VCaP (cell line): ENCODE results near the gene AKR1C3.
"Not testable (repeated sequence)": the region's sequence is repeated elsewhere in the genome, so short reads cannot be mapped to it uniquely, and the experiment has no call there.

Source experiments
- H3K27ac ChIP-seq: fragments of 450-650 bp; 2 replicates; pipeline ENCODE4 v1.5.1; 2017
- TF ChIP-seq, protein P1 (sequence below): fragments of 450-650 bp; conservative IDR thresholded peaks from 2 replicates; pipeline ENCODE4 v1.5.1; 2017; ENCODE audit warnings: mild to moderate bottlenecking, moderate library complexity

The AKR1C3 gene

GRCh38 chr10:5136468-5137087 lies 42.4 kb downstream of the AKR1C3 start:
- H3K27ac ChIP-seq: no peak overlapping the region
- TF ChIP-seq, protein P1, sequence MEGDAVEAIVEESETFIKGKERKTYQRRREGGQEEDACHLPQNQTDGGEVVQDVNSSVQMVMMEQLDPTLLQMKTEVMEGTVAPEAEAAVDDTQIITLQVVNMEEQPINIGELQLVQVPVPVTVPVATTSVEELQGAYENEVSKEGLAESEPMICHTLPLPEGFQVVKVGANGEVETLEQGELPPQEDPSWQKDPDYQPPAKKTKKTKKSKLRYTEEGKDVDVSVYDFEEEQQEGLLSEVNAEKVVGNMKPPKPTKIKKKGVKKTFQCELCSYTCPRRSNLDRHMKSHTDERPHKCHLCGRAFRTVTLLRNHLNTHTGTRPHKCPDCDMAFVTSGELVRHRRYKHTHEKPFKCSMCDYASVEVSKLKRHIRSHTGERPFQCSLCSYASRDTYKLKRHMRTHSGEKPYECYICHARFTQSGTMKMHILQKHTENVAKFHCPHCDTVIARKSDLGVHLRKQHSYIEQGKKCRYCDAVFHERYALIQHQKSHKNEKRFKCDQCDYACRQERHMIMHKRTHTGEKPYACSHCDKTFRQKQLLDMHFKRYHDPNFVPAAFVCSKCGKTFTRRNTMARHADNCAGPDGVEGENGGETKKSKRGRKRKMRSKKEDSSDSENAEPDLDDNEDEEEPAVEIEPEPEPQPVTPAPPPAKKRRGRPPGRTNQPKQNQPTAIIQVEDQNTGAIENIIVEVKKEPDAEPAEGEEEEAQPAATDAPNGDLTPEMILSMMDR: no peak

- not testable (repeated sequence) for H3K27ac ChIP-seq
Measured at GRCh38 chr10:5137699-5138098, 43.5 kb downstream of the AKR1C3 start.

DNA sequence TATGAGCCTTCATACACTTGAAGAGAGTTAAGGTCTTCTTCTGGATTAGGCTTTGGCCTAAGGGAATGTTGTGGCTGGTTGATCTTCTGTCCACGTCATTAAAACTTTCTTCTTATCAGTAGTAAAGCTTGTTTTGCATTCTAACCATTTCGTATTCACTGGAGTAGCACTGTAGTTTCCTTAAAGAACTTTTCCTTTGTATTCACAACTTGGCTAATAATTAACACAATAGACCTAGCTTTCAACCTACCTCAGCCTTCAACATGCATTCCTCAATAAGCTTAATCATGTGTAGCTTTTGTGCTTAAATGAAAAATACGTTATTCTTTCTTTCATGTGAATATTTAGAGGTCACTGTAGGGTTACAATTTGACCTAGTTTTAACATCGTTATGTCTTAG lies 48.0 kb downstream of the AKR1C3 start:
- no peak overlapping the region for H3K27ac ChIP-seq
- TF ChIP-seq, protein P1: no peak

DNA sequence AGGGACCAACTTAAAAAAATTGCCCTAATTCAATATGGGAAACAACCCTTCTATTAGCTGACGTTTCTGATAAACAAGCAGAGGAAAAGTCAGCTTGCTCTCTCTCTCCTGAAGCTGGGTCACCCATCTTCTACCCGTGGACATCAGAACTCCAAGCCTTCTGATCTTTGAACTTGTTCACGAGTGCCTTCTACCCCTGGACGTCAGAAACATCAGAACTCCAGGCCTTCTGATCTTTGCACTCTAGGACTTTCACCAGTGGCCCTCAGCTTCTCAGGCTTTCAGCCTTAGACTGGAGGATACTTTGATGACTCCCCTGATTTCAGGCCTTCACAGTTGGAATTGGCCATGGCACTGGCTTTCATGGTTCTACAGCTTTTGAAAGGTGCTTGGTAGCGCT lies 48.9 kb downstream of the AKR1C3 start:
- TF ChIP-seq, protein P1: no peak
- H3K27ac ChIP-seq: no peak overlapping the region

GRCh38 chr10:5146920-5147254 lies 52.7 kb downstream of the AKR1C3 start:
- no peak overlapping the region for H3K27ac ChIP-seq
- TF ChIP-seq, protein P1: no peak

DNA sequence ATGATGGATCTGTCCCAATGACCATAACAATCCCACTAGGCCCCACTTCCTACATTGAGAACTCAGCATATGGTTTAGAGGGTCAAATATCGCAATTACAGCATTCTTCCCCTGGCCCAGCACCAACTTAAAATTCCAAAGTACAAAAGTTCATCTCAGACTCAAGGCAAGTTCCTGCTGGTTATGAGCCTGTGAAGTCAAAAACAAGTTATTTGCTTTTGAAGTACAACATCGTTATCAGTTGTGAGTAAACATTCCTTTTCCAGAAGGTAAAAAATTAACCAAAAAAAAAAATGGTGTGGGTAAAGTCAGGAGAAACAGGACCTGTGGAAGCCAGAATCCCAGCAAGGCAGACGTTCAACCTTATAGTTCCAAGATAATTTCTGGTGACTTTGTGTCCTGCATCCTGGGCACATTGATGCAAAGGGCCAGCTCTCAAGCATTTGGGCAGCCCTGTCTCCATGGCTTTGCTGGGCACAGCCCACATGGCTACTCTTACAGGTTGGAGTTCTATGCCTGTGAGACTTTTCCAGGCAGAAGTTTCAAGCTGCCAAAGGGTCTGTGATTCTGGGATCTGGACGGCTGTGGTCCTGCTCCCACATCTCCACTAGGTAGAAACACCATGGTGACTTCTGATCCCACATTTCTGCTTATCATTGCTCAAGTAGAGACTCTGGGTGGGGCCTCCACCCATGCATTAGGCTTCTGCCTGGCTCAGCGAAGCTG lies 53.2 kb downstream of the AKR1C3 start:
- TF ChIP-seq, protein P1: no peak
- no peak overlapping the region for H3K27ac ChIP-seq

DNA sequence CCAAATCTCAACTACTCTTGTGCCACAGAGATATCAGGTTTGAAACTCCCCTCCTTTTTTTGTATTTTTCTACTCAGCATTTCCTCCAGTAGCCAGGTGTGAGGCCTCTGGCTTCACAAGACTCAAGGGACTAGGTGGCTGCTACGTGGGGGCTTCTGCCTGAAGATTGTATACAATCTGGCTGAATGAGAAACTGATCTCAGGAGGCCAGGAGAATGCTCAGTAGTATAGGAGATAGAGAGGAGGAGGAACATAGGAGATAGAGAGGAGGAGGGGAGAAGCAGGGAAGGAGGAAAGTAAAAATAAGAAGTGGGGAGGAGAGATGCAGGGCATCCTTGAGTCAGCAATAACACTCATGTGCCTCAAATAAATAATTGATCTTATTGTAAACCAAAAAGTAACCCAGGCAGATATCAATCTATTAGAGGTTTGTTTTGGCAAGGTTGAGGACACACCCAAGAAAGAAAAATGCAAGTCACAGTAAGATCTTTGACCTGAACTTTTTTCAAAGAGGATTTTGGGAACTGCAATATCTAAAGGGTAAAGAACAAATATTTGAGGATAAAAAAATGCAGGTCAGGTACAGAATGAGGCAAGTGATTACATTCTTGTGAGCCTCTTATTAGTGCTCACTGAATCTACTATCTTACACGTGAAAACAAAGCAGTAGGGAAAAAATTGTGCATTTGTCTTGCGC lies 53.9 kb downstream of the AKR1C3 start:
- no peak overlapping the region for H3K27ac ChIP-seq
- TF ChIP-seq, protein P1: no peak

- TF ChIP-seq, protein P1: no peak
- H3K27ac ChIP-seq: no peak overlapping the region
Measured at GRCh38 chr10:5148678-5149032, 54.4 kb downstream of the AKR1C3 start.
